Psoas muscle (tissue), 8 donors: ENCODE results near the gene UBE3A. TPM values are rescaled to one million over a fixed set of nuclear protein-coding genes. Genes with fewer than 3 reads are reported as not detected.

ENCODE experiments used
- ATAC-seq, 4 donors: fragments of 200-7000 bp; cut with Tn5 transposase; one replicate each; pipeline ENCODE4 v1.9.1; 2020; ENCODE audit warnings: moderate library complexity in 3 of 4, mild to moderate bottlenecking in 2 of 4
- DNase-seq, 2 donors: peaks; one replicate each; pipeline ENCODE4 v3.0.0-alpha.2; 2020
- H3K27ac ChIP-seq: fragments of 200-600 bp; one replicate; pipeline ENCODE4 v1.8.0; 2022
- H3K27me3 ChIP-seq, 3 donors: fragments of 200-600 bp in 1 of 3; one replicate each; pipeline versions ENCODE4 v1.6.1 to v1.8.0; 2013 to 2022; ENCODE audit warnings: low read length in 2 of 3, mild to moderate bottlenecking in 2 of 3, moderate library complexity in 1 of 3; ENCODE audit not compliant: insufficient read depth in 3 of 3
- H3K36me3 ChIP-seq, 2 donors: fragments of 200-600 bp in 1 of 2; one replicate each; pipeline versions ENCODE4 v1.6.1 to v1.8.0; 2013 to 2022; ENCODE audit warnings: low read depth in 1 of 2, mild to moderate bottlenecking in 1 of 2, moderate library complexity in 1 of 2; ENCODE audit not compliant: insufficient read depth in 1 of 2
- H3K4me1 ChIP-seq: fragments of 200-600 bp; one replicate; pipeline ENCODE4 v1.8.0; 2022
- H3K4me3 ChIP-seq: fragments of 200-600 bp; one replicate; pipeline ENCODE4 v1.8.0; 2022; ENCODE audit warnings: mild to moderate bottlenecking
- H3K9me3 ChIP-seq: fragments of 200-600 bp; one replicate; pipeline ENCODE4 v1.8.0; 2022
- WGBS, 3 donors: extraction: QIAGEN DNeasy Blood & Tissue Kit; methylation state at CpG; one replicate each; pipeline versions ENCODE4 v1.1.6 to v1.1.7; 2013; 5-methylcytosine and 5-hydroxymethylcytosine counted together
- intact Hi-C, 2 donors: fragments of 100-400 bp; cut with DNase I; formaldehyde crosslinking; loops; one replicate each; pipeline versions ENCODE4 v1.11.0 to v1.14.2; 2022
- long read RNA-seq, 2 donors: library from polyadenylated mRNA; unstranded; transcript quantifications; one replicate each; pipeline ENCODE4 v2.0.0, GENCODE V29; 2021
- polyA plus RNA-seq, 3 donors: library from polyadenylated mRNA; stranded (reverse); fragments of 200-250 nt; gene quantifications; one replicate each; pipeline ENCODE4 v1.2.3, GENCODE V29; 2013
- total RNA-seq, 4 donors: library from RNA; stranded (reverse); fragmentation: NEBNext Ultra II Directional in 2 of 4; extraction: Animal tissue kit (Norgen Biotek cat#: 25700) in 2 of 4; gene quantifications; one replicate each; pipeline versions ENCODE4 v1.2.1 to v1.2.4, GENCODE V29; 2021 to 2023
- TF ChIP-seq, protein P1 (sequence below): fragments of 200-600 bp; IDR thresholded peaks from one replicate; pipeline ENCODE4 v1.8.0; 2022; ENCODE audit warnings: antibody characterized with exemption
- donor health status: healthy with polysubstance abuse.
- donor health status: DM: no; HTN: no; CAD: no; lungs with moderate emphysema.
- donor health status: Bipolar disorder and iron deficiency.
- donor health status: healthy.
- donor health status: DM: yes; HTN: yes; CAD: no.
- donor health status: DM: no; HTN: no; CAD: no.
- donor health status: DM: no; HTN: no; CAD: no.
- donor health status: DM: yes; HTN: yes; CAD: no.

Gene UBE3A
- 100 to 1,000 TPM; 144 to 198 (median 159) TPM for total RNA-seq
- 100 to 1,000 TPM in 1 of 3 donors, 10 to 100 TPM in 2; 53.5 to 131 (median 62.3) TPM for polyA plus RNA-seq
- long read RNA-seq, donor 1, full-length matches to known transcripts, result 87 of 173 reads
- long read RNA-seq, donor 1, partial matches to known transcripts, result 20 of 173 reads
- long read RNA-seq, donor 1, other reads (novel, unspliced or antisense), result 66 of 173 reads
- long read RNA-seq, donor 2, full-length matches to known transcripts, result 263 of 410 reads
- long read RNA-seq, donor 2, partial matches to known transcripts, result 31 of 410 reads
- long read RNA-seq, donor 2, other reads (novel, unspliced or antisense), result 116 of 410 reads

DNA sequence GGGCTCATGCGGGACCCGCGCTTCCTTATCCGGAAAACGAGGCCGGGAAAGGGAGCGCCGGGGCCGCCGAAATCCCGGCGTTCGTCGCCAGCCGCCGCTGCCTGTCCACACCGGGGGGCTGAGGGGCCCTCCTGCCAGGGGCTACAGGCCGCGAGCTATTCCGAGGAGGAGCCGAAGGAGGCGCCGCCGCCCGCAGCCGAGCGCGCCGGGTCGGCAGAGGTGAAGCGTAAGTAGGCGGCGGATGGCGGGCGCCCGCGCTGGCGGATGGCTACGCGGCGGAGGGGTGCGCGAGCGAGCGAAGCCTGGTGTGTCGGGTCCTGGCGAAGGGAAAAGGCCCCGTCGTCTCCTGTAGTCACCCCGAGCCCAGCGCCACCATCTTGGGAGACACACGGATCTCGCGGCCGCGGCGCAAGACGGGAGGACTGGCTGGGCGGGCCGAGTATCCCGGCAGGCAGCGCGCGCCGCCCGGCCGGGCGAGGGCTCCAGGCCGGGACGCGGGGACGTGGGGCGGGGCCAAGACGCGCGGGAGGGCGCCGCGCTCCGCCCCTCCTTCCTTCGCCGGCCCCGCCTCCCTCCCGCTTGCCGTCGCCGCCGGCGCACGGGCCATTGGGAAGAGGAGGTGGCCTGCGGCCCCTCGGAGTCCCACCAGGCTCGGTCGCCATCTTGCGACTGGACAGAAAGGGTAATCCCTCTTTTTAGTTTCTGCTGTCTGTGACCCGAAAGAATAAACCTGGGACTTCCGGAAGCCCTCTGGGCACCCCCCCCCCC lies at the start of gene UBE3A:
UBE3A (minus strand) TSS at position 424 of the 768 bp plus-strand sequence. CDS start 29,917 bp downstream, outside the sequence.
- Histone ChIP-seq H3K4me1 (peaks cover 31% of the 10 kb centered on the region), H3K36me3 (no peaks in the 10 kb centered on the region), H3K27ac (peak within 1 kb of the TSS; percentile 99), H3K4me3 (peak within 1 kb of the TSS; percentile 100), H3K27me3 (no peaks in the 10 kb centered on the region), H3K9me3 (no peaks in the 10 kb centered on the region)
- intact Hi-C loops, result loop anchor here in 1 of 2 donors (5.0 to 10.0 kb wide), 3 partner anchors 51 to 304 kb away; no protein-coding TSS in a partner anchor
- peak; percentile 91 to 96 (median 96) for ATAC-seq
- 0 to 1% (median 0%) methylated on average over 60 to 97 of the region's 97 CpGs for WGBS, 3 donors
- TF ChIP-seq, protein P1, sequence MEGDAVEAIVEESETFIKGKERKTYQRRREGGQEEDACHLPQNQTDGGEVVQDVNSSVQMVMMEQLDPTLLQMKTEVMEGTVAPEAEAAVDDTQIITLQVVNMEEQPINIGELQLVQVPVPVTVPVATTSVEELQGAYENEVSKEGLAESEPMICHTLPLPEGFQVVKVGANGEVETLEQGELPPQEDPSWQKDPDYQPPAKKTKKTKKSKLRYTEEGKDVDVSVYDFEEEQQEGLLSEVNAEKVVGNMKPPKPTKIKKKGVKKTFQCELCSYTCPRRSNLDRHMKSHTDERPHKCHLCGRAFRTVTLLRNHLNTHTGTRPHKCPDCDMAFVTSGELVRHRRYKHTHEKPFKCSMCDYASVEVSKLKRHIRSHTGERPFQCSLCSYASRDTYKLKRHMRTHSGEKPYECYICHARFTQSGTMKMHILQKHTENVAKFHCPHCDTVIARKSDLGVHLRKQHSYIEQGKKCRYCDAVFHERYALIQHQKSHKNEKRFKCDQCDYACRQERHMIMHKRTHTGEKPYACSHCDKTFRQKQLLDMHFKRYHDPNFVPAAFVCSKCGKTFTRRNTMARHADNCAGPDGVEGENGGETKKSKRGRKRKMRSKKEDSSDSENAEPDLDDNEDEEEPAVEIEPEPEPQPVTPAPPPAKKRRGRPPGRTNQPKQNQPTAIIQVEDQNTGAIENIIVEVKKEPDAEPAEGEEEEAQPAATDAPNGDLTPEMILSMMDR, result peak; percentile 14
- DNase-seq, result peak; percentile 93 to 96

DNA sequence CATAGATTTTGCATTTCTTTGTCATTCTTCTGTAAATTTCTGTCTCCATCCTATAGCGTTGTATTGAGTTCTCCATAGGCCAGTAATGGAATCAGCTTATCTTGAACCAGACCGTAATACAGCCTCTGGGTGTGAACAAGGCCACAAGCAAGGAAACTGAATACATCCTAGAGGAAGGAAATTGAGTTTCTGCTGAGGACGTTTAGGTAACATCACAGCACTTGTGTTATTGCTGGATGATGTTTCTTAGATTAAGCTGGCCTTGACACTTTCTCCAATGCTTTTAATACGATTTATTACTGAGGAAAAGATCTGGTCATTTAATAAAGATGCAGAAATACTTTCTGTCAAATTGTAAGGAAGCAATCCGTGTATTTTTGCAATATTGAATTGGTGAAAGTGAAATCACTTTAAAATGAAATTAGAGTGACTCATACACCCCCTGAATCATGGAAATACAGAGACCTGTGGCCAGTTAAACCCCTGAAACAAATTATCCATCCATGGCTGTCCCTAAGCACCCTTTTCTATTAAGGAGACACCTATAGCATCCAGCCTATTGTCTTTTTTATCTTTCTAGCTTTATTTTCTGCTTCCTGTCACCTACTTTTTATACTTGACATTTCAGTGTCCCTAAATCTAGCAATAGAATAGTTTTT lies 48.5 kb upstream of the UBE3A start:
- no peaks in the 10 kb centered on the region for H3K27me3 ChIP-seq
- WGBS, 3 donors, result 66 to 80% (median 68%) methylated on average over 5 of the region's 5 CpGs
- intact Hi-C loops, result no loop called here
- DNase-seq, result no peak
- no peak overlapping the region for H3K4me3 ChIP-seq
- H3K4me1 ChIP-seq, result no peaks in the 10 kb centered on the region
- H3K36me3 ChIP-seq, result no peaks in the 10 kb centered on the region
- peaks cover 19% of the 10 kb centered on the region for H3K9me3 ChIP-seq
- no peak overlapping the region for H3K27ac ChIP-seq
- ATAC-seq, result no peak
- TF ChIP-seq, protein P1, result no peak

DNA sequence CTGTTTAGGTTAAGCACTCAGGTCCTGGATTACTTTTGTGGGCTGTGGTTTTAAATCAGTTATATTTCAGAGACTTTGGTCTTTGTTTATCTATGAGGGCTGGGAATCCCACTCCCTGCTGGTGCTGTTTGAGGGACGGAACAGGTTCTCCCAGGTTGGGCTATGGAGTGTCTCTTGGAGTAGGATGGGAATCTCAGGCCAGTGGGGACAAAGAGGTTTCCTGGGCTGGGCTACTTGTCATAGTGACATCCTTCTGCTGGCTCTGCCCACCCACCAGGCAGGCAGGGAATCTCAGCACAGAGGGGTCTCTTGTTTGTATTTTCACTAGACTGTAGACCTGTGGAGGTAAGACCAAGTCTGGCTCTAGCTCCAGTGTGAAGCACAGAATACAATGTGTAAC lies 47.2 kb upstream of the UBE3A start:
- Histone ChIP-seq H3K27me3 (no peaks in the 10 kb centered on the region), H3K9me3 (peaks cover 13% of the 10 kb centered on the region), H3K4me3 (no peak overlapping the region), H3K36me3 (no peaks in the 10 kb centered on the region), H3K27ac (no peak overlapping the region), H3K4me1 (no peaks in the 10 kb centered on the region)
- no peak for DNase-seq
- 86 to 92% (median 88%) methylated on average over 1 of the region's 1 CpG for WGBS, 3 donors
- ATAC-seq, result no peak
- intact Hi-C loops, result no loop called here
- TF ChIP-seq, protein P1, result no peak

DNA sequence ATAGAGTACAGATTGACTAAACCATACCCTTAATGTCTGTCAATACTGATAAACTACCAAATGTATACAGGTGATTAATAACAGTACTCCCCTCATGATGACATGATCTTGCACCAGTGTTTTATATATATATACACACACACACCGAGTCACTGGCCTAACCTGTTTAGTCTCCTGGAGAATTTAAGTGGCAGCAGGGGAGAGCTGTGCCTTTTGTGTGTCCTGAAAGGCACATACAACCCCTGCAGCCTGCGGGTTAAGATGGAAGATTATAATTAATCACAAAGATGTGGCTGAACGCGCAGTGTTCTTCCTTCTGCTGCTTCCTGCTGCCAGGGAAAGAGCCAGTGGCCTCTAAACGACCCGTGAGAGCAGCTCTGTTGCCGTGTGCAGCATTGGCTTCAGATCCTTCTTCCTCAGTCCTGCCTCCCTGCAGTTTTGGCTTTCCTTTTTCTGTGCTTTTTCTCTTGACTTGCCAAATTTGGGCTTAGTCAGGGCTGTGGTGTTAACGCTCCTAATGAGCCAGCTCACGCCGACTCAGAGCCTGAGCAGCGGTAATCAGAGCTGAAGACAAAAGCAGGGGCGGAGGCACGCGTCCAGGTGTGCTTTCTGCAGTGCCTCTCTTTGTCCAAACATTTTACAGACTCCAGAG lies 42.5 kb upstream of the UBE3A start:
- TF ChIP-seq, protein P1, result no peak
- WGBS, 3 donors, result 5 to 20% (median 10%) methylated on average over 14 of the region's 14 CpGs
- Histone ChIP-seq H3K27ac (no peak overlapping the region), H3K4me1 (no peaks in the 10 kb centered on the region), H3K36me3 (no peaks in the 10 kb centered on the region), H3K9me3 (no peaks in the 10 kb centered on the region), H3K4me3 (peak overlapping the region; percentile 27), H3K27me3 (no peaks in the 10 kb centered on the region)
- intact Hi-C loops, result no loop called here
- DNase-seq (no peak), ATAC-seq (peak in 3 of 4 donors; percentile 23 to 47 (median 37))
